Endothelial cell of umbilical vein (primary cell): ENCODE measurements around the gene OR5L2. TPM values are rescaled to one million over a fixed set of nuclear protein-coding genes. Genes with fewer than 3 reads are reported as not detected.
"Not testable (repeated sequence)": the region's sequence is repeated elsewhere in the genome, so short reads cannot be mapped to it uniquely, and the experiment has no call there.

ENCODE experiments used
- BruUV-seq: library from RNA; stranded (reverse); fragments of 400-500 nt; replicated peaks from 2 replicates; lab custom pipeline; 2021; lab: Mats Ljungman, UMichigan
- CTCF ChIA-PET: fragments of 300-600, 350-600 bp; sonication (Branson Sonifier 250); formaldehyde crosslinking; loops from one replicate; lab custom pipeline; 2021; ENCODE audit warnings: antibody characterized with exemption, inconsistent platforms; lab: Charles Lee
- POLR2A ChIA-PET: fragments of 300-600, 350-600 bp; sonication (Branson Sonifier 250); formaldehyde crosslinking; loops from one replicate; lab custom pipeline; 2021; ENCODE audit warnings: antibody characterized with exemption, inconsistent platforms; lab: Charles Lee
- DNase-seq: peaks from one replicate; pipeline ENCODE4 v3.0.0-alpha.2; 2011; ENCODE audit warnings: low read depth, low spot score
- FAIRE-seq: peaks from 2 replicates; lab custom pipeline; 2011; peaks lifted over from hg19 to GRCh38; lab: Jason Lieb, UNC
- H2AFZ ChIP-seq: 2 replicates; pipeline ENCODE4 v1.6.0; 2012; ENCODE audit warnings: low read depth, low read length, control low read depth, inconsistent platforms
- H3K27ac ChIP-seq: 2 replicates; pipeline ENCODE4 v1.5.1; 2011; ENCODE audit warnings: low read depth, mild to moderate bottlenecking, control low read depth, low read length, moderate library complexity; ENCODE audit not compliant: insufficient read depth
- H3K27me3 ChIP-seq, 2 experiments: 2 replicates each; pipeline versions ENCODE4 v1.6.0 to v1.6.1; 2011; ENCODE audit warnings: low read length in 2 of 2, mixed read lengths in 1 of 2; ENCODE audit not compliant: control insufficient read depth in 2 of 2, insufficient read depth in 2 of 2
- H3K36me3 ChIP-seq, 2 experiments: 2 replicates in 1 of 2; 3 replicates in 1 of 2; pipeline ENCODE4 v1.5.1; 2011; ENCODE audit warnings: low read length in 2 of 2, mild to moderate bottlenecking in 1 of 2, moderate library complexity in 1 of 2; ENCODE audit not compliant: control insufficient read depth in 2 of 2, insufficient read depth in 2 of 2; ENCODE audit errors: extremely low read depth in 1 of 2
- H3K4me1 ChIP-seq: 3 replicates; pipeline ENCODE4 v1.5.1; 2011; ENCODE audit warnings: mild to moderate bottlenecking, low read length; ENCODE audit not compliant: control insufficient read depth, insufficient read depth; ENCODE audit errors: extremely low read depth
- H3K4me2 ChIP-seq: 2 replicates; pipeline ENCODE4 v1.6.1; 2011; ENCODE audit warnings: low read length, control low read depth, mixed read lengths; ENCODE audit not compliant: insufficient read depth
- H3K4me3 ChIP-seq, 3 experiments: fragments of 200-600 bp in 1 of 3; sonication (generic), shearing (Covaris generic) in 1 of 3; replicated peaks in 1 of 3; 2 replicates each; pipeline ENCODE4 v1.5.1; 2011 to 2016; ENCODE audit warnings: control low read depth in 3 of 3, low read length in 3 of 3, mild to moderate bottlenecking in 2 of 3, inconsistent platforms in 1 of 3, low read depth in 1 of 3, moderate library complexity in 1 of 3; ENCODE audit not compliant: insufficient read depth in 1 of 3
- H3K79me2 ChIP-seq: 2 replicates; pipeline ENCODE4 v1.6.0; 2012; ENCODE audit warnings: low read length, inconsistent platforms; ENCODE audit not compliant: control insufficient read depth, insufficient read depth
- H3K9ac ChIP-seq: replicated peaks from 2 replicates; pipeline ENCODE3; 2011; ENCODE audit warnings: low read length, control low read depth; ENCODE audit not compliant: insufficient read depth; ENCODE audit errors: extremely low read depth
- H3K9me1 ChIP-seq: replicated peaks from 3 replicates; pipeline ENCODE4 v1.6.0; 2011; ENCODE audit warnings: mild to moderate bottlenecking, low read length; ENCODE audit not compliant: control insufficient read depth, insufficient read depth; ENCODE audit errors: extremely low read depth
- H3K9me3 ChIP-seq: replicated peaks from 2 replicates; pipeline ENCODE4 v1.5.1; 2012; ENCODE audit warnings: low read length, inconsistent platforms; ENCODE audit not compliant: control insufficient read depth, insufficient read depth
- H4K20me1 ChIP-seq: replicated peaks from 2 replicates; pipeline ENCODE3; 2011; ENCODE audit warnings: mild to moderate bottlenecking, low read length; ENCODE audit not compliant: control insufficient read depth, insufficient read depth; ENCODE audit errors: extremely low read depth
- dilution Hi-C: fragments of 300-500 bp; cut with MboI; formaldehyde crosslinking; loops from one replicate; pipeline ENCODE4 v1.15.0; 2019; ENCODE audit warnings: low sequenced_read_pairs; ENCODE audit not compliant: extremely low pct_ligation_motif_present
- intact Hi-C: fragments of 100-400 bp; cut with micrococcal nuclease; formaldehyde crosslinking; loops from one replicate; pipeline ENCODE4 v1.10.0; 2022
- polyA plus RNA-seq, 4 experiments: library from polyadenylated mRNA; depleted of rRNA in 3 of 4; stranded (reverse) in 3 of 4; unstranded in 1 of 4; fragments of >200 nt; gene quantifications; 2 replicates each; pipeline versions ENCODE4 v1.2.1 to v1.2.3, GENCODE V29; 2011 to 2012; ENCODE audit warnings: missing spikeins in 1 of 4
- small RNA-seq: library from RNA; depleted of rRNA; stranded (forward); fragments of <200 nt; gene quantifications from one replicate; pipeline ENCODE3, GENCODE V24; 2012; ENCODE audit warnings: low replicate concordance, low read depth; ENCODE audit not compliant: insufficient read depth, insufficient read length
- total RNA-seq: library from RNA; stranded (reverse); gene quantifications from 2 replicates; pipeline ENCODE4 v1.2.3, GENCODE V29; 2021

Gene OR5L2
- total and polyA plus RNA-seq, 2 donors (not counting 3 experiments of a cell fraction or from before 2014, with no cell fraction given), result not detected

DNA sequence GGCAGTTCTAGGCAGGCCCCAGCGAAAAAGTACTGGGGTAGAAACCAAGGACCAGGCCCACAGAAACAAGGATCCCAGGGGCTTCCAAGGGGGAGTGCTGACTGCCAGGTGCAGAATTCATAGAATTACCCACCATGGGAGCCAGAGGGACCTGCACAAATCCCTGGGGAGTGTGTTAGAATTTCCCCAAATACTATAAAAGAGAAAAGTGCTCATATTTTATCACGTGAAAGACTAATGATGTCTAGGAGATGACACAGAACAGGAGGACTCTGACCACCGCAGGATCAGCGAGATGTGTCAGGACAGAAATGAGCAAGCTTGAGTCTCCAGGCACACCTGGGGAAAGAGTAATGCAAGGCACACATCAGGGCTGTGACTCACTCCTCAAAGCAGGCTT lies 40.3 kb downstream of the OR5L2 start:
- H3K9ac ChIP-seq, H3K4me3 ChIP-seq, H3K9me1 ChIP-seq, H4K20me1 ChIP-seq, H3K36me3 ChIP-seq, FAIRE-seq, H3K27ac ChIP-seq, intact Hi-C loops, POLR2A ChIA-PET, DNase-seq, H3K27me3 ChIP-seq, H3K4me1 ChIP-seq, dilution Hi-C loops, BruUV-seq, H3K4me2 ChIP-seq, H3K9me3 ChIP-seq, CTCF ChIA-PET, H3K79me2 ChIP-seq, H2AFZ ChIP-seq: not testable (repeated sequence)

DNA sequence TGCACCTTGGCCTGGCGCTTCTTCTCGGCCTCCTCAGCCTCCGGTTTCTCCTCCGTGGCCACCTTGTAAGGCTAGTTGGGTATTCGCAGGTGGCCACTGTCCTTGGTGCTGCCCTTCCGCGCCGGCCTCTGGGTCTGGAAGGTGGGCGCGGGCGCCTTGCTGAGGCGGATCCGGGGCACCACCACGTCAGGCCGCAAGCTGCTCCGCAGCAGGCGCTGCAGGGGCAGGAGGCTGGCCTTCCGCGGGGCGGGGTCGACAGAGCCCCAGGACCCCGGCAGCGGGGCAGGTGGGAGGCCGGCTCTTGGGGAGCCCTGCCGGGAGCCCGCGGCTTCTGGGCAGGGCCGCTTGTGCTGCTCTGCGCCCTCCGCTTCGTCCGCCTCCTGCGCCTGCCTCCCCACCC lies 45.7 kb downstream of the OR5L2 start:
- H4K20me1 ChIP-seq, H3K4me2 ChIP-seq, POLR2A ChIA-PET, BruUV-seq, H3K4me3 ChIP-seq, H2AFZ ChIP-seq, H3K9me3 ChIP-seq, H3K36me3 ChIP-seq, H3K9me1 ChIP-seq, CTCF ChIA-PET, intact Hi-C loops, FAIRE-seq, H3K79me2 ChIP-seq, DNase-seq, H3K9ac ChIP-seq, dilution Hi-C loops, H3K27ac ChIP-seq, H3K27me3 ChIP-seq, H3K4me1 ChIP-seq: not testable (repeated sequence)

GRCh38 chr11:55873146-55873545 lies 46.1 kb downstream of the OR5L2 start:
- H4K20me1 ChIP-seq, H3K27ac ChIP-seq, intact Hi-C loops: not testable (repeated sequence)

More at GRCh38 chr11:55873146-55873545, 46.1 kb downstream of the OR5L2 start:
- BruUV-seq, DNase-seq, H3K9me3 ChIP-seq, H3K4me1 ChIP-seq, H3K79me2 ChIP-seq, dilution Hi-C loops, H3K36me3 ChIP-seq, CTCF ChIA-PET, POLR2A ChIA-PET, FAIRE-seq, H3K9me1 ChIP-seq, H3K4me3 ChIP-seq, H3K9ac ChIP-seq, H2AFZ ChIP-seq, H3K4me2 ChIP-seq, H3K27me3 ChIP-seq: not testable (repeated sequence)

Small RNAs within 50 kb of the gene (small RNA-seq; reads per million reads assigned to genes)
- gene AC036111.3, result not detected

Other genes with a start within 250 kb of the OR5L2 start
- gene OR4C11, start 219.6 kb upstream of the OR5L2 start, total RNA-seq, result not detected in 2 replicates
- not detected in 2 replicates for gene OR4C11, start 219.6 kb upstream of the OR5L2 start, polyA plus RNA-seq
- not detected in 2 replicates for gene OR4P4, start 192.1 kb upstream of the OR5L2 start, total RNA-seq
- gene OR4P4, start 192.1 kb upstream of the OR5L2 start, polyA plus RNA-seq, result not detected in 2 replicates
- gene OR4S2, start 178.9 kb upstream of the OR5L2 start, total RNA-seq, result not detected in 2 replicates
- not detected in 2 replicates for gene OR4S2, start 178.9 kb upstream of the OR5L2 start, polyA plus RNA-seq
- not detected in 2 replicates for gene OR4C6, start 165.0 kb upstream of the OR5L2 start, total RNA-seq
- gene OR4C6, start 165.0 kb upstream of the OR5L2 start, polyA plus RNA-seq, result not detected in 2 replicates
- not detected in 2 replicates for gene OR5D13, start 53.8 kb upstream of the OR5L2 start, total RNA-seq
- not detected in 2 replicates for gene OR5D13, start 53.8 kb upstream of the OR5L2 start, polyA plus RNA-seq
- gene OR5D14, start 31.7 kb upstream of the OR5L2 start, total RNA-seq, result not detected in 2 replicates
- gene OR5D14, start 31.7 kb upstream of the OR5L2 start, polyA plus RNA-seq, result not detected in 2 replicates
- gene OR5L1, start 15.9 kb upstream of the OR5L2 start, total RNA-seq, result not detected in 2 replicates
- gene OR5L1, start 15.9 kb upstream of the OR5L2 start, polyA plus RNA-seq, result not detected in 2 replicates
- not detected in 2 replicates for gene OR5D18, start 7.6 kb upstream of the OR5L2 start, total RNA-seq
- not detected in 2 replicates for gene OR5D18, start 7.6 kb upstream of the OR5L2 start, polyA plus RNA-seq
- gene OR5D16, start 11.5 kb downstream of the OR5L2 start, total RNA-seq, result not detected in 2 replicates
- gene OR5D16, start 11.5 kb downstream of the OR5L2 start, polyA plus RNA-seq, result not detected in 2 replicates
- not detected in 2 replicates for gene TRIM51, start 56.1 kb downstream of the OR5L2 start, total RNA-seq
- gene TRIM51, start 56.1 kb downstream of the OR5L2 start, polyA plus RNA-seq, result not detected in 2 replicates
- gene OR5W2, start 87.4 kb downstream of the OR5L2 start, total RNA-seq, result not detected in 2 replicates
- gene OR5W2, start 87.4 kb downstream of the OR5L2 start, polyA plus RNA-seq, result not detected in 2 replicates
- gene OR5I1, start 109.2 kb downstream of the OR5L2 start, total RNA-seq, result not detected in 2 replicates
- not detected in 2 replicates for gene OR5I1, start 109.2 kb downstream of the OR5L2 start, polyA plus RNA-seq
- gene OR10AG1, start 142.7 kb downstream of the OR5L2 start, total RNA-seq, result not detected in 2 replicates
- not detected in 2 replicates for gene OR10AG1, start 142.7 kb downstream of the OR5L2 start, polyA plus RNA-seq
- not detected in 2 replicates for gene OR5F1, start 167.4 kb downstream of the OR5L2 start, total RNA-seq
- gene OR5F1, start 167.4 kb downstream of the OR5L2 start, polyA plus RNA-seq, result not detected in 2 replicates
- gene OR5AS1, start 200.4 kb downstream of the OR5L2 start, total RNA-seq, result not detected in 2 replicates
- gene OR5AS1, start 200.4 kb downstream of the OR5L2 start, polyA plus RNA-seq, result not detected in 2 replicates